Peyer's patch (tissue), 4 donors: ENCODE measurements around the gene ABCA12.

Experiments used
- POLR2A ChIP-seq, 2 donors: fragments of 450-650 bp; IDR thresholded peaks; one replicate each; pipeline ENCODE4 v1.5.1; 2017; ENCODE audit warnings: antibody characterized with exemption in 2 of 2, mild to moderate bottlenecking in 2 of 2, moderate library complexity in 2 of 2
- TF ChIP-seq, protein P1 (sequence below), 6 experiments: fragments of 450-650 bp in 4 of 6; fragments of 200-600 bp in 2 of 6; sonication (generic) in 1 of 6; IDR thresholded peaks; one replicate each; pipeline ENCODE4 v1.5.1; 2017 to 2019; ENCODE audit warnings: antibody characterized with exemption in 6 of 6, mild to moderate bottlenecking in 3 of 6, moderate library complexity in 1 of 6

DNA sequence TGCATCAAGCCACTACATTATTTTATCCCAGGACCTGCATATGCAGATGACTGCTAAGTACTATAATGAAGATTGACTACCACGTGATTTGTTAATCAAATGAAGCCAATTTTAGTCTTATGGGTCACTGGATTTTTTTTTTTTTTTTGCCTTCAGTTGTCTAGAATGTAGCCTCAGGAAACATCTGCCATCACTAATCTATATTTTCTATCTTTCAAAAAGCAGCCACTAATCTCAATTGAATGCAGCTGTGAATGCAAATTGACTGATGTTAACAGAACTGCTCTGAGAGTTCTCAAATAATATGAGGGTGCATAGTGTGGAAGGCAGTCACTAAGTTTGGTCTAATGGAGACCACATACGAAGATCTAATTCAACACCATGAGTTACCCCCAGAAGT is 106.3 kb downstream of the ABCA12 start:
- TF ChIP-seq, protein P1, sequence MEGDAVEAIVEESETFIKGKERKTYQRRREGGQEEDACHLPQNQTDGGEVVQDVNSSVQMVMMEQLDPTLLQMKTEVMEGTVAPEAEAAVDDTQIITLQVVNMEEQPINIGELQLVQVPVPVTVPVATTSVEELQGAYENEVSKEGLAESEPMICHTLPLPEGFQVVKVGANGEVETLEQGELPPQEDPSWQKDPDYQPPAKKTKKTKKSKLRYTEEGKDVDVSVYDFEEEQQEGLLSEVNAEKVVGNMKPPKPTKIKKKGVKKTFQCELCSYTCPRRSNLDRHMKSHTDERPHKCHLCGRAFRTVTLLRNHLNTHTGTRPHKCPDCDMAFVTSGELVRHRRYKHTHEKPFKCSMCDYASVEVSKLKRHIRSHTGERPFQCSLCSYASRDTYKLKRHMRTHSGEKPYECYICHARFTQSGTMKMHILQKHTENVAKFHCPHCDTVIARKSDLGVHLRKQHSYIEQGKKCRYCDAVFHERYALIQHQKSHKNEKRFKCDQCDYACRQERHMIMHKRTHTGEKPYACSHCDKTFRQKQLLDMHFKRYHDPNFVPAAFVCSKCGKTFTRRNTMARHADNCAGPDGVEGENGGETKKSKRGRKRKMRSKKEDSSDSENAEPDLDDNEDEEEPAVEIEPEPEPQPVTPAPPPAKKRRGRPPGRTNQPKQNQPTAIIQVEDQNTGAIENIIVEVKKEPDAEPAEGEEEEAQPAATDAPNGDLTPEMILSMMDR (IDR thresholded peaks at IDR 0.05): no peak
- TF ChIP-seq POLR2A (IDR thresholded peaks at IDR 0.05): no peak
